Measurements from ENCODE around the gene STARD10.

STARD10 gene

DNA sequence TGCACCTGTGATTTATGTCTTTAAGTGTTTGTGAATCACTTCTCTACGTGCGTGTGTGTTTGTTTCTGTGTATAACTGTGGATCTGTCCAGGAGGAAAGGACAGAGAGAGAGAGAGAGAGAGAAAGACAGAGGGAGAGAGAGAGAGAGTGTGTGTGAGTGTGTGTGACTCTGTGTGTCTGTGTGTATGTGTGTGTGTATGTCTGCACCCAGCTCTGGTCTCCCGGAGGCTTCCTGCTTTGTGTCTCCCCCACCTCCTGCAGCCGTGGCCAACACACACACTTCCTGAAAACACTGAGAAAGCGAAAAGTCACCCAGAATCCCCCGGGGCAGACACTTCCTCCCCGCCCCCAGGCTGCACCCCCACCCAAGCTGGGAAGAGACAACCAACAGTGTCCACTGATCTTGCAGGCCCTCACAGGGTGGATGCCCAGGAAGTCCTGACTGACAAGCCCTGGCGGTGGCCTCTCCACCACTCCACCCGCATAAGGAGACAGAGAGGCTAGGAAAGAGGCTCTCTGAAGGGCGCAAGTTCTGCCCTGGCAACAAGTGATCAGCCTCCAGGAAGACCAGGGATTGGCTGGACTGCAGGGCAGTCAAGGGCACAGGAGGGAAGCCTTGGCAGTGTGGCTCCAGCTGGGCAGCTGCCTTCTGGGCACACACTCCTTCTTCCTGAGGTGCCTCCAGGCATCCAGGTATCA is 71.6 kb downstream of the STARD10 start:
- H3K27ac ChIP-seq (ENCODE audit: low read depth, low read length, poor library complexity, severe bottlenecking), result peak overlapping the region; percentile 73
- no peak overlapping the region for H2AFZ ChIP-seq (ENCODE audit: low read length)
- TF ChIP-seq EZH2 (IDR thresholded peaks at IDR 0.05; ENCODE audit: borderline replicate concordance, low read length), result no peak
- TF ChIP-seq, protein P1, sequence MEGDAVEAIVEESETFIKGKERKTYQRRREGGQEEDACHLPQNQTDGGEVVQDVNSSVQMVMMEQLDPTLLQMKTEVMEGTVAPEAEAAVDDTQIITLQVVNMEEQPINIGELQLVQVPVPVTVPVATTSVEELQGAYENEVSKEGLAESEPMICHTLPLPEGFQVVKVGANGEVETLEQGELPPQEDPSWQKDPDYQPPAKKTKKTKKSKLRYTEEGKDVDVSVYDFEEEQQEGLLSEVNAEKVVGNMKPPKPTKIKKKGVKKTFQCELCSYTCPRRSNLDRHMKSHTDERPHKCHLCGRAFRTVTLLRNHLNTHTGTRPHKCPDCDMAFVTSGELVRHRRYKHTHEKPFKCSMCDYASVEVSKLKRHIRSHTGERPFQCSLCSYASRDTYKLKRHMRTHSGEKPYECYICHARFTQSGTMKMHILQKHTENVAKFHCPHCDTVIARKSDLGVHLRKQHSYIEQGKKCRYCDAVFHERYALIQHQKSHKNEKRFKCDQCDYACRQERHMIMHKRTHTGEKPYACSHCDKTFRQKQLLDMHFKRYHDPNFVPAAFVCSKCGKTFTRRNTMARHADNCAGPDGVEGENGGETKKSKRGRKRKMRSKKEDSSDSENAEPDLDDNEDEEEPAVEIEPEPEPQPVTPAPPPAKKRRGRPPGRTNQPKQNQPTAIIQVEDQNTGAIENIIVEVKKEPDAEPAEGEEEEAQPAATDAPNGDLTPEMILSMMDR (IDR thresholded peaks at IDR 0.05; ENCODE audit: low read length), result no peak
- no peaks in the 10 kb centered on the region for H4K20me1 ChIP-seq (ENCODE audit: insufficient read depth, low read length)
- H3K4me3 ChIP-seq (ENCODE audit: low read depth, low read length, poor library complexity, severe bottlenecking), result peak overlapping the region; percentile 71
- peak overlapping the region; percentile 92 for H3K4me2 ChIP-seq (ENCODE audit: low read length)
- no peaks in the 10 kb centered on the region for H3K27me3 ChIP-seq (ENCODE audit: insufficient read depth, low read length)
- peak overlapping the region; percentile 82 for H3K9ac ChIP-seq (ENCODE audit: low read length)
- peaks cover 13% of the 10 kb centered on the region; the same call in 1 of the 2 replicates for H3K79me2 ChIP-seq (ENCODE audit: insufficient read depth, low read length)
- H3K4me1 ChIP-seq (ENCODE audit: insufficient read depth, low read length, severe bottlenecking), result peaks cover 54% of the 10 kb centered on the region
- H3F3A ChIP-seq (ENCODE audit: insufficient read depth, low read length), result no peaks in the 10 kb centered on the region
- H3K36me3 ChIP-seq (ENCODE audit: insufficient read depth, low read length), result peaks cover 12% of the 10 kb centered on the region
- H3K9me3 ChIP-seq (ENCODE audit: low read length), result no peaks in the 10 kb centered on the region
- no peaks in the 10 kb centered on the region for H3K9me2 ChIP-seq (ENCODE audit: low read depth, low read length)

DNA sequence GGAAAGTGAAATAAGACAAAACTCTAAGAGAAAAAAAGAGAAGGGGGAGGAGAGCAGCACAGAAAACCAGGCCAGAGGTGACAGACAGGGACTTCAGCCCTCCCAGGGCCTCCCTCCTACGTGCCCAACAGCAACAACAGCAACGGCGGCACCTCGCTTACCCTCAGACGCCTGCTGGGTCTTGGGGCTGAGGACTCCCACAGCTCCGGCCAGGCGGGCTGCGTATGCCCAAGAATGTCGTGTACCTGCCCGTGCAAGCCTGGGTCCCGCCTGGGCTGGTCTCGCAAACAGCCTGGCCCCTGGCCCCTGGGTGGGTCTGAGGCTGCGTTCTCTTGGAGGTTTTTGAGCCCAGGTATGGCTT is 72.2 kb downstream of the STARD10 start:
- Histone ChIP-seq H4K20me1 (ENCODE audit: insufficient read depth, low read length) (no peaks in the 10 kb centered on the region), H3K79me2 (ENCODE audit: insufficient read depth, low read length) (peaks cover 13% of the 10 kb centered on the region; the same call in 1 of the 2 replicates), H3K4me2 (ENCODE audit: low read length) (peak overlapping the region; percentile 92), H3K9me3 (ENCODE audit: low read length) (no peaks in the 10 kb centered on the region), H3K27ac (ENCODE audit: low read depth, low read length, poor library complexity, severe bottlenecking) (peak overlapping the region; percentile 73), H3F3A (ENCODE audit: insufficient read depth, low read length) (no peaks in the 10 kb centered on the region), H3K27me3 (ENCODE audit: insufficient read depth, low read length) (no peaks in the 10 kb centered on the region), H3K4me3 (ENCODE audit: low read depth, low read length, poor library complexity, severe bottlenecking) (peak overlapping the region; percentile 71), H3K36me3 (ENCODE audit: insufficient read depth, low read length) (peaks cover 14% of the 10 kb centered on the region), H3K9ac (ENCODE audit: low read length) (peak overlapping the region; percentile 82), H2AFZ (ENCODE audit: low read length) (no peak overlapping the region), H3K4me1 (ENCODE audit: insufficient read depth, low read length, severe bottlenecking) (peaks cover 54% of the 10 kb centered on the region), H3K9me2 (ENCODE audit: low read depth, low read length) (no peaks in the 10 kb centered on the region)
- TF ChIP-seq, protein P1 (IDR thresholded peaks at IDR 0.05; ENCODE audit: low read length), result no peak
- no peak for TF ChIP-seq EZH2 (IDR thresholded peaks at IDR 0.05; ENCODE audit: borderline replicate concordance, low read length)

DNA sequence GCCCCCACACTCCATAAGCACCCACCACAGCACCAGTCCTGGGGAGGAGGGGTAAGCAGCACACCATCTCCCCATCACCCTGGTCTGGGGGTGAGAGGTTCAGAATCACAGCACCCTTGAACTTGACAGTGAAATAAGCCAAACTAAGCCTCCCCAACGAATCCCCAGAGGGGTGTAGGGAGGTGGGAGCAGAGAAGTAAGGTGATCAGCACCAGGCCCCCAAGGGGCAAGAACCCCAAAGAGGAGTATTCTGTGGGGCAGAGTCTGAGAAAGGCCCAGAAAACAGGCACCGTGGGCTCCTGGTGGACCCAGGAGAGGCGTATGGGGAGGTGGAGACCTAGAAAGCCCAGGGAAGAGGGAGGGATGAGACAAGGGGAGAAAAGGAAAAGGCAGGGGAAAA is 72.6 kb downstream of the STARD10 start:
- H3K4me3 ChIP-seq (ENCODE audit: low read depth, low read length, poor library complexity, severe bottlenecking), result peak overlapping the region; percentile 71
- peaks cover 51% of the 10 kb centered on the region for H3K4me1 ChIP-seq (ENCODE audit: insufficient read depth, low read length, severe bottlenecking)

More for the DNA sequence above, 72.6 kb downstream of the STARD10 start:
- Histone ChIP-seq H3K36me3 (ENCODE audit: insufficient read depth, low read length) (peaks cover 14% of the 10 kb centered on the region), H3K9me2 (ENCODE audit: low read depth, low read length) (no peaks in the 10 kb centered on the region), H3K9me3 (ENCODE audit: low read length) (no peaks in the 10 kb centered on the region), H4K20me1 (ENCODE audit: insufficient read depth, low read length) (no peaks in the 10 kb centered on the region), H3K4me2 (ENCODE audit: low read length) (peak overlapping the region; percentile 92), H2AFZ (ENCODE audit: low read length) (no peak overlapping the region), H3K27ac (ENCODE audit: low read depth, low read length, poor library complexity, severe bottlenecking) (peak overlapping the region; percentile 73), H3K79me2 (ENCODE audit: insufficient read depth, low read length) (peaks cover 13% of the 10 kb centered on the region; the same call in 1 of the 2 replicates), H3K9ac (ENCODE audit: low read length) (peak overlapping the region; percentile 82), H3K27me3 (ENCODE audit: insufficient read depth, low read length) (no peaks in the 10 kb centered on the region), H3F3A (ENCODE audit: insufficient read depth, low read length) (no peaks in the 10 kb centered on the region)
- TF ChIP-seq EZH2 (IDR thresholded peaks at IDR 0.05; ENCODE audit: borderline replicate concordance, low read length), result no peak
- TF ChIP-seq, protein P1 (IDR thresholded peaks at IDR 0.05; ENCODE audit: low read length), result no peak
